UCSD-AML1 (cell line): ENCODE results near the gene ELL.
A peak's percentile ranks its signal among the peaks of the same experiment; 100 is the strongest.
"Not testable (repeated sequence)": the region's sequence is repeated elsewhere in the genome, so short reads cannot be mapped to it uniquely, and the experiment has no call there.

Experiments used
- DNase-seq: peaks from one replicate; lab custom pipeline; 2025; ENCODE audit not compliant: unreplicated experiment; lab: John Stamatoyannopoulos, UW

Gene ELL

DNA sequence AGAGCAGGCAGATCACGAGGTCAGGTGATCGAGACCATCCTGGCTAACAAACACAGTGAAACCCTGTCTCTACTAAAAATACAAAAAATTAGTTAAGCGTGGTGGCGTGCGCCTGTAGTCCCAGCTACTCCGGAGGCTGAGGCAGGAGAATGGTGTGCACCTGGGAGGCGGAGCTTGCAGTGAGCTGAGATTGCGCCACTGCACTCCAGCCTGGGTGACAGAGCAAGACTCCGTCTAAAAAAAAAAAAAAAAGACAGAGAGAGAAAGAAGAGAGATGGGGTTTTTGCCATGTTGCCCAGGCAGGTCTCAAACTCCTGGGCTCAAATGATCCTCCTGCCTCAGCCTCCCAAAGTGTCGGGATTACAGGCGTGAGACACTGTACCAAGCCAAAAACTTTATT, 116.1 kb downstream of the ELL start:
- not testable (repeated sequence) for DNase-seq

DNA sequence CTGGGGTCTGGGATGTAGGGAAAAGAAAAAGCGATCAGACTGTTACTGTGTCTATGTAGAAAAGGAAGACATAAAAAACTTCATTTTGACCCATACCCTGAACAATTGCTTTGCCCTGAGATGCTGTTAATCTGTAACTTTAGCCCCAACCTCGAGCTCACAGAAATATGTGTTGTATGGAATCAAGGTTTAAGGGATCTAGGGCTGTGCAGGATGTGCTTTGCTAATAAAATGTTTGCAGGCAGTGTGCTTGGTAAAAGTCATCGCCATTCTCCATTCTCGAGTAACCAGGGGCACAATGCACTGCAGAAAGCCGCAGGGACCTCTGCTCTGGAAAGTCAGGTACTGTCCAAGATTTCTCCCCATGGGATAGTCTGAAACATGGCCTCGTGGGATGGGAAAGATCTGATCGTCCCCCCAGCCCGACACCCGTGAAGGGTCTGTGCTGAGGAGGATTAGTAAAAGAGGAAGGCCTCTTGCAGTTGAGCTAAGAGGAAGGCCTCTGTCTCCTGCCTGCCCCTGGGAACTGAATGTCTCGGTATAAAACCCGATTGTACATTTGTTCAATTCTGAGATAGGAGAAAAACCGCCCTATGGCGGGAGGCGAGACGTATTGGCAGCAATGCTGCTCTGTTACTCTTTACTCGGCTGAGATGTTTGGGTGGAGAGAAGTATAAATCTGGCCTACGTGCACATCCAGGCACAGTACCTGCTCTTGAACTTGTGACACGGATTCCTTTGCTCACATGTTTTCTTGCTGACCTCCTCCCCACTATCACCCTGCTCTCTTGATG, 119.2 kb downstream of the ELL start:
- peak; percentile 23 for DNase-seq

DNA sequence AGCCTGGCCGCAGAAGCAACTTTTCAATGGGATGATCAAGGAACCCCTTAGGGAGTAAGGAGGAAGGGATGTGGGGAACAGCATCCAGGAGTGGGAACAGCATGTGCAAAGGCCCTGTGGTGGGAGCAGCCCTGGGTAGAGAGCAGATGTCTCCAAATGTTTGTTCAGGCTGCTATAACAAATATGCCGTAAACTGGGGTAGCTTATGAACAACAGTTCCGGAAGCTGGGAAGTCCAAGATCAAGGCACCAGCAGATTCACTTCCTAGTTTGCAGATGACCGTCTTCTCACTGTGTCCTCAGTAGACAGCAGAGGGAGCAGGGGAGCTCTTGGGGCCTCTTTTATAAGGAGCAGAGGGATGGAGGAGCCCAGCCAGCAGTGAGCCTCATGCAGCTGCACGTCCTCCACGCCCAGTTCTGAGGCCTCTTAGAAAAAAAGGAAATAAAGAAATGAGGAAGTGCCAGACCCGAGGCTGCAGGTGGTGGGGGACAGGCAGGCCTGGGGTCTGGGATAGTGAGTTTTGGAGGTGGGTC, 120.2 kb downstream of the ELL start:
- DNase-seq, result peak; percentile 82

GRCh38 chr19:18399008-18399407, 122.9 kb downstream of the ELL start:
- no peak for DNase-seq

DNA sequence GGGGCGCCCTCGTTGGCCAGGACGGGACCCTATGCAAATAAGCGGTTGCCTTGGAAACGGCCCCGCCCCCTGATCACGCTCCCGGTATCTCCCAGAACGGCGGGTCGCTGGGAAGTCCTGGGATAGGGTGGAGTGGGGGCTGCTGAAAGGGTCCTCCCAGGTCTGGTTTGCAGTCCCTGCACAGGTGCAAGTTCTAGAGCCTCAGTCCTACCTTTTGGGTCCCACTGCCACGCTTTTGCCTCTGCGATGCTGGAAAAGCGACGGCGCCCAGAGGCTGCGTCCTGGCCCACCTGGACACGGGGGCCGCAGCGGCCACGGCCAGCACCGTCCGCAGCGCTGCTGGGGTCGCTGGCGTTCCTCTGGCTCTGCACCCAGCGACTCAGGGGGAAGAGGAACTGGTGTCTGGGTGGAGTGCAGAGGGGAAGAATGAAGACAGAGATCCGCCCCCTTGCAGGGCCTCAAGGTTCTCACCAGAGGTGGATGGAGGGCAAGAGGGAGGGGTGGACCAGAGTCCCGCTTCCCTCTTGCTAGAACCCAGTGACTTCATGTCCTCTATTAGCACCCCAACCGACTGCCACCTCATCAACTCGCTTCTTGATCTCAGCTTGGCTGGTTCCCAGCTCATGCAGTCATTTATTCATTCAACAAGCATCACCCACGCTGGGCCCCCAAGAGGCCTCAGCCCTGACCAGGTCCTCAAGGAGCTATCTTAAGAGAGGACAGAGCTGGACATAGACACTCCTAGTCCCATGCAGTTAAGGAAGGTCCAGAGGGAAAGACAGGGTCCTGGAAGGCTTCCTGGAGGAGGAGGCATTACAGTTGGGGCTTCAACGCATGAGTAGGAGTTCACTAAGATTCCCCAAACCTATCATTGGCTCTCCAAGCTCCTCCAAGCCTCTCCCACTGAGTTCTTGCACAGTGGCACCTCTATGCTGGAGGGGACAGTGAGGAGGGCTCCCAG, 124.3 kb downstream of the ELL start, which contains the start of gene LRRC25:
LRRC25 (minus strand) TSS at position 381 of the 961 bp plus-strand sequence. CDS start 659 bp downstream, outside the sequence.
- peak; percentile 38 for DNase-seq

- no peak for DNase-seq
These were observed 125.2 kb downstream of the ELL start for GRCh38 chr19:18396471-18397241.

GRCh38 chr19:18393836-18394235, 128.0 kb downstream of the ELL start:
- no peak for DNase-seq

- no peak for DNase-seq
These were observed 128.9 kb downstream of the ELL start for GRCh38 chr19:18392926-18393325.
